GM12891 (cell line): ENCODE results near the gene SPCS1. TPM values are rescaled to one million over a fixed set of nuclear protein-coding genes. Genes with fewer than 3 reads are reported as not detected.
A peak's percentile ranks its signal among the peaks of the same experiment; 100 is the strongest.
"Not testable (repeated sequence)": the region's sequence is repeated elsewhere in the genome, so short reads cannot be mapped to it uniquely, and the experiment has no call there.

Experiments
- DNase-seq: peaks from one replicate; pipeline ENCODE4 v3.0.0; 2011; ENCODE audit warnings: low spot score; ENCODE audit not compliant: insufficient read length
- FAIRE-seq: peaks from 2 replicates; lab custom pipeline; 2011; peaks lifted over from hg19 to GRCh38; lab: Jason Lieb, UNC
- PAX5 ChIP-seq: IDR thresholded peaks from 2 replicates; pipeline ENCODE4 v1.6.1; 2011; ENCODE audit warnings: low read length, moderate library complexity, mild to moderate bottlenecking; ENCODE audit not compliant: insufficient read depth, severe bottlenecking
- POLR2A ChIP-seq: IDR thresholded peaks from 2 replicates; pipeline ENCODE4 v1.6.1; 2011; ENCODE audit warnings: low read depth, low read length, control low read depth
- POLR2AphosphoS5 ChIP-seq: IDR thresholded peaks from 2 replicates; pipeline ENCODE4 v1.6.1; 2011; ENCODE audit warnings: low read depth, low read length, control low read depth
- POU2F2 ChIP-seq: IDR thresholded peaks from 2 replicates; pipeline ENCODE4 v1.6.1; 2011; ENCODE audit warnings: low read depth, mild to moderate bottlenecking, control low read depth, low read length, moderate library complexity
- SPI1 ChIP-seq: IDR thresholded peaks from 2 replicates; pipeline ENCODE4 v1.6.1; 2011; ENCODE audit warnings: low read depth, low read length, control low read depth
- TAF1 ChIP-seq: IDR thresholded peaks from 2 replicates; pipeline ENCODE4 v1.6.1; 2011; ENCODE audit warnings: low read depth, low read length, control low read depth
- polyA plus RNA-seq: library from polyadenylated mRNA; unstranded; fragments of >200 nt; gene quantifications from one replicate; pipeline ENCODE4 v1.2.1, GENCODE V29; 2012; ENCODE audit warnings: low read depth, missing spikeins, inconsistent platforms; ENCODE audit not compliant: missing spikeins

Gene SPCS1
- 184 TPM for polyA plus RNA-seq

DNA sequence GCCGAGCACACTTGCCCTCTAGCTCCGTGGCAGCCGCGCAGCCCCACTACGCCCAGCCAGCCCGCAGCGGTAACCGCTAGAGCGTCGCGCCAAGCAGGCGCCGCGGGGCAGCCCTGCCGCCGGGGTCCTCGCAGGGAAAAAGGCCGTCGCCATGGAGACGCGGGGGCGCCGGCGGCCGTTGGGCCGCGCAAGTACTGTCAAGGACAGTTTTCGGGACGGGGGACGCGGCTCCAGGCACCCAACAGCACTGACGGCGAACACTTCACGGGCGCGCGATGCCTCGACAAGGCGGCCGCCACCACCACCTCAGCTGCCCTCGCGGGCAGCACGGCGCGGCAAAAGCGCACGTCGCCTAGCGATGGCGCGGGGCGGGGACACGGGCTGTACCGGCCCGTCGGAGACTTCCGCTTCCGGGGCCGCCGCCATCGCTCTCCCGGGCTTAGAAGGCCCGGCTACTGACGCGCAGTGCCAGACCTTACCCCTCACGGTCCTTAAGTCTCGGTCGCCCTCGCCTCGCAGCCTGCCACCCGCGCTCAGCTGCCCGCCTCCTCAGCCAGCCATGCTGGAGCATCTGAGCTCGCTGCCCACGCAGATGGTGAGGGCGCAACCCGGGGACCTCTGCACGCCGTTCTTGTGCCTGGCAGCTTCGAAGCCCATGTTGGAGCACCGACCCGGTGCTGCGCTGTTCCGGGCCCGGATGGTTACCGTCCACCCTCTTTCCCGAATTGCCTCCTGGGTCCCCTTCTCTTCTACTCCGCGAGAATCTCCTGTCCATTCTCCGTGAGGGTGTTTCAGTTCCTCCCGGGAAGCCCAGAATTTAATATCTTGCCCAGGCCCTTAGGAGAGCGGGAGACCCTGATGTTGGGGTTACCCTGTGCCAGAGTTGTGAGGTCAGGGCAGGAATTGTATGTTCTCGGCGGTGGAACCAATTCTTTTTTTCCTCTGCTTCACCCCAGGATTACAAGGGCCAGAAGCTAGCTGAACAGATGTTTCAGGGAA lies at the start of gene SPCS1, which contains the start of gene GLT8D1:
TSS of gene SPCS1 (plus strand) at position 419 of the 999 bp plus-strand sequence. CDS start at position 560, 141 bp downstream.
TSS of gene GLT8D1 (minus strand) at position 104 of the 999 bp plus-strand sequence. CDS start 5,331 bp downstream, outside the sequence.
- FAIRE-seq = peak; percentile 97
- peak; percentile 83 for DNase-seq
- TF ChIP-seq POU2F2 (no peak; the same call in 1 of the 2 replicates), POLR2A (peak; percentile 83), POLR2AphosphoS5 (peak; percentile 78; the same call in 1 of the 2 replicates), SPI1 (peak; percentile 69), PAX5 (no peak), TAF1 (peak; percentile 53; the same call in 1 of the 2 replicates)

DNA sequence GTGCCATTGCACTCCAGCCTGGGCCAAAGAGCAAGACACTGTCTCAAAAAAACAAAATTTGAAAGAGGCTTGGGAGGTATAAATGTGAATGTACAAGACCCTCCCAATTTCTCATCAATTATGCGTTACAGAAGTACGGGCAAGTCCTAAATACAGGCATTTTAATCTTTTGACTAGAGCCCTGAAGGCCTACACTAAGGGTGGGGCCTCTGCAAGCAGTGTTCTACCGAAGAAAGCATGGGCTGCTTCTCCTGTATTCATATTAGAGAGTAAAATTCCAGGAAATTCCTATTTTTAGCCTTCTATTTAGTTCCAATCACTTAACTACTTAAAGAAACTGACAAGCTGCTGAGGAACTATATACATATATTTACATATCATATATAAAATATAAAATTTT lies 45.9 kb upstream of the SPCS1 start:
- FAIRE-seq = no peak
- DNase-seq = no peak
- no peak for TF ChIP-seq POLR2A
- no peak for TF ChIP-seq SPI1
- no peak for TF ChIP-seq PAX5
- no peak for TF ChIP-seq POLR2AphosphoS5
- no peak for TF ChIP-seq TAF1
- TF ChIP-seq POU2F2 = no peak

GRCh38 chr3:52663098-52663497 lies 42.8 kb upstream of the SPCS1 start:
- DNase-seq = no peak
- TF ChIP-seq SPI1 (no peak), PAX5 (no peak), POLR2AphosphoS5 (no peak), POLR2A (no peak), TAF1 (no peak), POU2F2 (no peak)
- no peak for FAIRE-seq

GRCh38 chr3:52670621-52671521 lies 35.0 kb upstream of the SPCS1 start:
- TF ChIP-seq POU2F2 = peak; percentile 40; the same call in 1 of the 2 replicates
- TF ChIP-seq PAX5 = no peak
- TF ChIP-seq POLR2A = no peak
- DNase-seq (no peak), FAIRE-seq (peak; percentile 88)

- FAIRE-seq (no peak), DNase-seq (no peak)
- no peak for TF ChIP-seq PAX5
- no peak for TF ChIP-seq POU2F2
- no peak for TF ChIP-seq TAF1
- no peak for TF ChIP-seq POLR2AphosphoS5
- no peak for TF ChIP-seq SPI1
- no peak for TF ChIP-seq POLR2A
Measured at GRCh38 chr3:52671676-52672075, 34.2 kb upstream of the SPCS1 start.

GRCh38 chr3:52676201-52676600 lies 29.7 kb upstream of the SPCS1 start:
- DNase-seq, FAIRE-seq: not testable (repeated sequence)

DNA sequence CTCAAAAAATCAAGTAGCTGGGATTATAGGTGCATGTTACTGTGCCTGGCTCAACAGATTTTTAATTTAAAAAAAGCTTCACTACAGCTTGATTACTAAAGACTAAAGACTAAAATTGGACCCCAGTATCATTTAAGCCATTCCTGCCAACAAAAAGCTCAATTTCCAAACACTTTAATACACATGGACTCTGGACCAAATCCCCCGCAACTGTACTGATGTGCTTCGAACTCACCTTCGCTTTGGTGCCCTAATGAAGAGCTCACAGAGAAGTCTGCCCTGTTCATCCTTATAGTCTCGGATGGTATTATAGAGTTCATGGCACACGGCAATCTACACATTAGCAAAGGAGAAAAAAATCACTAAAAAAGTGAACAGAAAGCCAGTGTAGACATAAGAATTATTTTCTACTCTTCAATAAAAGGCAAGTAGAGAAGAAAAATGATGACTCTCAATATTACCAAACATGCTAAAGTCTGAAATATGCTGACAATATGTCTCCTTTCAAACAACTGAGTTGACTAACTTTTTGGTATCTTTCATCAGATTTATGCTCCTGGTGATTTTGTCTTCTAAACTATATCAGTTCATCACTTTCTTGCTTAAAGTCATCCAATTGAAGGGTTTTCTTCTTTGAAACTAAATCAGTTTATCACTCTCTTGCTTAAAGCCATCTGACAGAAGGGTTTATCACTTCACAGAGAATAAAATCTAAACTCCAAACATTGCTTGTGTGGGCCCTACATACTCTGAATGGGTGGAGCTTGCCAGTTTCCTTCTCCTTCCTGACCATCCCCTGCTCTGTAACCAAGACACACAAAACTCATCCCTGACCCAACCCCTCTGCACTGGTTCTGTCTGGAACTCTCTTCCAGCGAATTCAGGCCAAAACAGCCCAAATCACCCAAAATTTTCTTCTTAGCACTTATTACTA lies 27.4 kb upstream of the SPCS1 start:
- FAIRE-seq (no peak), DNase-seq (no peak)
- no peak for TF ChIP-seq POU2F2
- TF ChIP-seq TAF1 = no peak
- no peak for TF ChIP-seq POLR2A
- no peak for TF ChIP-seq POLR2AphosphoS5
- no peak for TF ChIP-seq SPI1
- TF ChIP-seq PAX5 = no peak

DNA sequence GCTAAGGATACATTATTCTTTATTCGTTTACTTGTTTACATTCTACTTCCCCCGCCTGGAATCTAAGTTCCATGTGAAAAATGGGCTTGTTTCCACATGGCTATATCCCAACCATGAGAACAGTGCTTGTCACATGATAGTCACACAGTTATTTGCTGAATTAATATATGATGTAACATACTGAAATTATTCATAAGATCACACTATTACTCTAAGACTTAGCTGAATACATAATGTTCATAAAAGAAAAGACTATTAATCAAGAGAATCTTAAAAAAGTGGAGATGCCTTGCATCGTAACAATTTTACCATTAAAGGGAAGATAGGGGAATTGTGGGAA lies 26.7 kb upstream of the SPCS1 start:
- DNase-seq (no peak), FAIRE-seq (no peak)
- TF ChIP-seq TAF1 (no peak), PAX5 (no peak), POLR2A (no peak), SPI1 (no peak), POU2F2 (no peak), POLR2AphosphoS5 (no peak)

GRCh38 chr3:52679811-52680210 lies 26.1 kb upstream of the SPCS1 start:
- DNase-seq (no peak), FAIRE-seq (peak; percentile 35)
- TF ChIP-seq TAF1 (no peak), PAX5 (no peak), POU2F2 (no peak), POLR2A (no peak), SPI1 (no peak)

- FAIRE-seq (no peak), DNase-seq (no peak)
- TF ChIP-seq PAX5 (no peak), POLR2A (no peak), POLR2AphosphoS5 (no peak), SPI1 (no peak), TAF1 (no peak), POU2F2 (no peak)
Measured at GRCh38 chr3:52681596-52681995, 24.3 kb upstream of the SPCS1 start.
